BE2C (cell line): ENCODE measurements around the gene MROH8.

Experiments used
- DNase-seq: peaks from one replicate; pipeline ENCODE4 v3.0.0-alpha.2; 2020
- H3K27me3 ChIP-seq: fragments of 250-450 bp; sonication (Bioruptor Pico); 2 replicates; pipeline ENCODE4 v1.5.1; 2020; ENCODE audit warnings: mild to moderate bottlenecking
- H3K36me3 ChIP-seq: fragments of 250-450 bp; sonication (Bioruptor Pico); 2 replicates; pipeline ENCODE4 v1.5.1; 2020; ENCODE audit warnings: mild to moderate bottlenecking
- H3K4me1 ChIP-seq: fragments of 250-450 bp; sonication (Bioruptor Pico); 2 replicates; pipeline ENCODE4 v1.5.1; 2020
- H3K4me3 ChIP-seq: 2 replicates; pipeline ENCODE4 v1.5.1; 2011; ENCODE audit warnings: low read depth, low read length
- H3K9me3 ChIP-seq: fragments of 250-450 bp; sonication (Bioruptor Pico); 2 replicates; pipeline ENCODE4 v1.5.1; 2020
- CTCF ChIP-seq: IDR thresholded peaks from 2 replicates; pipeline ENCODE4 v1.5.1; 2012; ENCODE audit warnings: mild to moderate bottlenecking, low read depth, low read length

MROH8 gene

GRCh38 chr20:37188787-37189186 lies 9.4 kb upstream of the MROH8 start:
- H3K4me3 ChIP-seq = no peak overlapping the region
- no peak for DNase-seq
- no peaks in the 10 kb centered on the region for H3K9me3 ChIP-seq
- peaks cover 70% of the 10 kb centered on the region for H3K36me3 ChIP-seq
- no peaks in the 10 kb centered on the region for H3K27me3 ChIP-seq
- no peaks in the 10 kb centered on the region; the same call in 1 of the 2 replicates for H3K4me1 ChIP-seq
- TF ChIP-seq CTCF = no peak

- peaks cover 74% of the 10 kb centered on the region for H3K36me3 ChIP-seq
- no peak for TF ChIP-seq CTCF
- no peaks in the 10 kb centered on the region for H3K27me3 ChIP-seq
- no peaks in the 10 kb centered on the region for H3K4me1 ChIP-seq
- no peak for DNase-seq
- H3K4me3 ChIP-seq = no peak overlapping the region
- no peaks in the 10 kb centered on the region for H3K9me3 ChIP-seq
These were observed 6.3 kb upstream of the MROH8 start for GRCh38 chr20:37185686-37186085.

DNA sequence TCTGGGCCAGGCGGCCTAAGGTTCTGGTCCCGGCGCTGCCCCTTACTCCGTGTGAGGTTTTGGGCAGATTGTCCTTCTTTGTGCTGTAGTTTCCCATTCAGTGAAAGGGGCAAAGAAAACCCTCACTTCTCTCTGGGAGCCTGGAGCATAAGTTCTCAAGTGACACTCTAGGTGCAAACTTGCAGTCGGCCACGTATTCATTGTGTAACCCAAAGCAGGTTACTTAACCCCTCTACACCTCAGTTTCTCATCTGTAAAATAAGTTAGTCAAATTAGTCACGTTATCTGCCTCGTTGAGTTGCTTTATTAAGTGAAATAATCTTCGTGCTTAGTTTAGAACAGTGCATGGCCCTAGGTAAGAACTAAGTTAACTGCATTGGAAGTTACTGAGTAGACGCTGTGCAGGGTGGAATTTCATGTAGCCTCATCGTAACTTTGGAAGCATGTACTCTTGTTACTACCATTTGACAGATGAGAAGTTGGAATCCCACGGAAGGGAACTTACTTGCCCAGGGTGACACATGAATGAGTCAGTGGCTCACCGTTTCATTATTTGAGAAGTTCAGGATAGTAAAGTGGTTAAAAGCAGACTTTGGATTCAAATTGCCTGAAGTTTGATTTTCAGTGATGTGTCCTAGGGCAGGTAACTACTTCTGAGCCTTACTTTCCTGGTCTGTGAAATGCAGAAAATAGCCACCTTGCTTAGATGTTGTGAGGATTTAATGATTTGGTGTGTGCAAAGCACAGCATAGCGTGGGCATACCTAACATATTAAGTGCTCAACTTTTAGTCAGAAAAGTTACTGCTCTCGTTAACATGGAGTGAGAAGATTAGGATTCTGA lies 556 bp upstream of the MROH8 start:
- H3K4me3 ChIP-seq = peak overlapping the region; percentile 77
- no peaks in the 10 kb centered on the region for H3K9me3 ChIP-seq
- DNase-seq = no peak
- no peaks in the 10 kb centered on the region for H3K4me1 ChIP-seq
- H3K27me3 ChIP-seq = no peaks in the 10 kb centered on the region
- peaks cover 29% of the 10 kb centered on the region for H3K36me3 ChIP-seq
- no peak for TF ChIP-seq CTCF

DNA sequence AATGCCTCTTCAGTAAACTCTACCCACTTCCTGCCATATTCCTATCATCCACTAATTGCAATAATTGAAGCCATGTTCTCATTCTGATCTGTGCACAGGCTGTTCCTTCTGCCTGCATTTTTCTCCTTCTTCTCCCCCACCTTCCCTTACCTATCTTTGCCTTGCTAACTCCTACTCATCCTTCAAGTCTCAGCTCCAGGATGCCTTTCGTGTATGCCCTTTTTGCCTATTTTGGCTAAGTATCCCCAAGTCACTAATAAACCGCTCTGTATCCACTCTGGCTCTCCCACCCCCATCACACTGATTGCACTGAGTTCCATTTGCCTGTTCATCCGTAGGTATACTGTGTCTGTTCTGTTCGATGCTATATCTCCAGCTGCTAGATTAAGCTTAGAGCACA lies 6.5 kb downstream of the MROH8 start:
- H3K36me3 ChIP-seq = no peaks in the 10 kb centered on the region
- no peak for TF ChIP-seq CTCF
- no peak for DNase-seq
- H3K9me3 ChIP-seq = no peaks in the 10 kb centered on the region
- H3K27me3 ChIP-seq = no peaks in the 10 kb centered on the region
- H3K4me1 ChIP-seq = no peaks in the 10 kb centered on the region
- H3K4me3 ChIP-seq = no peak overlapping the region

GRCh38 chr20:37166867-37167266 lies 12.5 kb downstream of the MROH8 start:
- no peaks in the 10 kb centered on the region for H3K4me1 ChIP-seq
- no peak for DNase-seq
- H3K27me3 ChIP-seq = no peaks in the 10 kb centered on the region; the same call in 1 of the 2 replicates
- no peaks in the 10 kb centered on the region for H3K36me3 ChIP-seq
- H3K9me3 ChIP-seq = no peaks in the 10 kb centered on the region
- no peak overlapping the region for H3K4me3 ChIP-seq
- no peak for TF ChIP-seq CTCF

GRCh38 chr20:37165031-37165430 lies 14.3 kb downstream of the MROH8 start:
- no peak for TF ChIP-seq CTCF
- no peak for DNase-seq
- Histone ChIP-seq H3K4me1 (no peaks in the 10 kb centered on the region), H3K27me3 (no peaks in the 10 kb centered on the region; the same call in 1 of the 2 replicates), H3K4me3 (no peak overlapping the region), H3K36me3 (no peaks in the 10 kb centered on the region), H3K9me3 (no peaks in the 10 kb centered on the region)
